Renal cortex interstitium (tissue), 11 donors: Measurements from ENCODE around the gene HS6ST2. TPM values are rescaled to one million over a fixed set of nuclear protein-coding genes. Genes with fewer than 3 reads are reported as not detected.

Experiments used
- DNase-seq, 11 donors: peaks; one replicate each; pipeline ENCODE4 v3.0.0-alpha.2; 2013; ENCODE audit warnings: low read depth in 9 of 11, low spot score in 4 of 11; ENCODE audit errors: extremely low read depth in 1 of 11
- polyA plus RNA-seq, 3 donors: library from polyadenylated mRNA; unstranded; fragments of 120-200 nt; gene quantifications; one replicate each; pipeline ENCODE4 v1.2.1, GENCODE V29; 2013; ENCODE audit not compliant: insufficient read length in 3 of 3

The HS6ST2 gene
- polyA plus RNA-seq, 3 donors = 21.4 to 25.1 (median 24.0) TPM

GRCh38 chrX:132818638-132819037, 139.8 kb downstream of the HS6ST2 start:
- DNase-seq = no peak

DNA sequence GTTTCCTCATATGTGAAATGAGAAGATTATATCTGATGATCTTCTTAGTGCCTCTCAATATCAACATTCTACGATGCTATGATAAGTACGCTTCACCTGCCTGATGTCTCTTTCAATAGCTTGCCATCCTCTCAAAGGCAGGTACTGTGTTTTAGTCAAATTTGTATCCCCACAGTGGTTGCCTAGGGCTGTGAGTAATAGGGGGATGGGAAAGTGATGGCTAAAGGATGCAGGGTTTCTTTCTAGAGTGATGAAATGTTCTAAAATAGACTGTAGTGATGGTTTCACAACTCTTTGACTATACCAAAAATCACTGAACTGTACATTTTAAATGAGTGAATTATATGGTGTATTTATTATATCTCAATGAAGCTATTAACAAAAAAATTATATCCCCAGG, 142.8 kb downstream of the HS6ST2 start:
- DNase-seq = no peak

DNA sequence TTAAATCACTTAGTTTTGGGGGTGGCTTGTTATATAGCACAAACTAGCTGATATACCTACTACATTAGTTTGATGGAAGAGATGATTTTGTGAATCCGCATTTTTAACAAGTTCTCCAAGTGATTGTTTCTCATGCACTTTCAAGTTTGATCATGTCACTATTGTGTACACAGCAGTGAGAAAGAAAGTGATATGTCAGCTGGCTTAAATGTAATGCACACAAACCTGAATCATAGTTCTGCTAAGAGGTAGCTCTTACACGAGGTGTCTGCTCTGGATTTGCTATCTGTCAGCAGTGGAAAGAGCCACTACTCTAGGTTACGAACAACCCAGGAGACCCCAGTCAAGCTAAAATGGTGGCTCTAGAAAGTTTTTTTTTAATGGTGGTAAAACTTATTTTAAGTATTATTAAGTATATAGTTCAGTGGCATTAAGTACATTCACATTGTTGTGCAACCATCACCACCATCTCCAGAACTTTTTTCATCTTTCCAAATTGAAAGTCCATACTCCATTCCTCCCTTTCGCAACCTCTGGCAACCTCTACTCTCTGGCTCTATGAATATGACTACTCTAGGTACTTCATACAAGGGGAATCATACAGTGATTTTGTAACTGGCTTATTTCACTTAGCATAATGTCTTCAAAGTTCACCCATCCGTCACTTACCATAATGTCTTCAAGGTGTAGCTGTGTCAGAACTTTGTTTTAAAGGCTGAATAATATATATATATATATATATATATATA, 147.3 kb downstream of the HS6ST2 start:
- no peak for DNase-seq

GRCh38 chrX:132810488-132810887, 147.9 kb downstream of the HS6ST2 start:
- DNase-seq = no peak

GRCh38 chrX:132809581-132809980, 148.8 kb downstream of the HS6ST2 start:
- no peak for DNase-seq

DNA sequence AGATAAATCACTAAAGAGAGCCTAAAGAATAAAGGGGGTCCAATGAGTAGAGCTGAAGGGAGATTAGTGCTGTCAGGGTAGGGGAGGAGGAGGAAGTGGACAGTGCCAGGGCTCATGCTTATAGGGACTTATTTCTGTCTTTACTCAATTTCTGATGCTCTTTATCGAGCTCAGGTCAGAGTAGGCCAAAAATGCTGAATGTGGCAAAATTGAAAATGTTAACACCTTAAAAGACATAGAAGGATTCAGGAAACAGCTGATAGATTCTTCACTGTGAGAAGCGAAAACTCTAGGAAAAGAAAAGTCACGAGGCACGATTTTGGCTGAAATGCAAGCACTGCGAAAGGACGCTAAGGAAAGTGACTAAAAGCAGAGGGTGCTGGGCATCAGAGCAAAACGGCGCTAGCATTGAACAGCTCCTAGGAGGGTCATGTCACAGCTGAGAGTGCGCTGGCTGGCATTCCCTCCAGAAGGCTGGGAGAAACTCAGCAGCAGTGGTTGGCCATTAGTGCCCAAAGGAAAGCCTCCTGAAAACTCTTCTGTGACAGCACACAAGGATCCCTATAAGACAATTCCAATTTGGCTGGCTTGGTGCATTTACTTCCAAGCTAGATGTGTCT, 150.9 kb downstream of the HS6ST2 start:
- no peak for DNase-seq

GRCh38 chrX:132802033-132802432, 156.4 kb downstream of the HS6ST2 start:
- no peak for DNase-seq

- no peak for DNase-seq
These were observed 163.2 kb downstream of the HS6ST2 start for GRCh38 chrX:132795181-132795580.

GRCh38 chrX:132791714-132792113, 166.7 kb downstream of the HS6ST2 start:
- no peak for DNase-seq

GRCh38 chrX:132790329-132790728, 168.1 kb downstream of the HS6ST2 start:
- no peak for DNase-seq

DNA sequence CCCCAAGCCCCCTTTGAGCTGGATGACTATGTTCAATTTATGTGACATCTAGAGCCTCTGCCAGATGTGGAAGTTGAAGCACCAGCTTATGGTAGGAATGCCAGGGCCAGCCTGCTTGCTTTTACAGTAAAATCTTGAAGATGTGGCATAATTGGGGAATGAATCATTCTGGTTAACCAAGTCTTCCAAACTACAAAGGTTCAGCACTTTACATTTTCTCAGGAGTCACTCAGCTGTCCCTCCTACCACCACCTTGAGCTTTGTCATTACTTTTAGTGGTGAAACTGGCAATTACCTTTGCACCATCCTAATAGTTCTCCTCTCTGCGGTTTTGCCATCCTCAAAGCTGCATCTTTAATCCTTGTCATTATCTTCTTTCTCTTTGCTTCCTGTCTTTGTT, 172.2 kb downstream of the HS6ST2 start:
- no peak for DNase-seq

DNA sequence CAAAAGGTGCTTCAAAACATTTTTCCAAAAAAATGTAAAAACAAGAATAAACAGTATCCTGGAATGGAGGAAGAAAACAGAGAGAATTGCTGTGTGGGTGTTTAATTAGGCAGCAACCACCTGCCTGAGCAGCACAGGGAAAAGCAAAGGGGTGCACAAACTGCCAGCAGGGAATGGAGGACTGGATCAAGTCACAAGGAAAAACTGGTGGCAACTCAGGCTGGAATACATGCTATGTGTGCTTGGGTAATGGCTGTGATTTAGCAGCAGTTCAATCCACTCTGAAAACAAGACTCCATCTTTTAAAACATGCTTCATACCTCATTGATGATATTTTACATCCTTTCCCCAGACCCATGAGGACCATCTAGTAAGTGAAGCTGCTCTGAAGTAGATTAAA, 179.5 kb downstream of the HS6ST2 start:
- no peak for DNase-seq

DNA sequence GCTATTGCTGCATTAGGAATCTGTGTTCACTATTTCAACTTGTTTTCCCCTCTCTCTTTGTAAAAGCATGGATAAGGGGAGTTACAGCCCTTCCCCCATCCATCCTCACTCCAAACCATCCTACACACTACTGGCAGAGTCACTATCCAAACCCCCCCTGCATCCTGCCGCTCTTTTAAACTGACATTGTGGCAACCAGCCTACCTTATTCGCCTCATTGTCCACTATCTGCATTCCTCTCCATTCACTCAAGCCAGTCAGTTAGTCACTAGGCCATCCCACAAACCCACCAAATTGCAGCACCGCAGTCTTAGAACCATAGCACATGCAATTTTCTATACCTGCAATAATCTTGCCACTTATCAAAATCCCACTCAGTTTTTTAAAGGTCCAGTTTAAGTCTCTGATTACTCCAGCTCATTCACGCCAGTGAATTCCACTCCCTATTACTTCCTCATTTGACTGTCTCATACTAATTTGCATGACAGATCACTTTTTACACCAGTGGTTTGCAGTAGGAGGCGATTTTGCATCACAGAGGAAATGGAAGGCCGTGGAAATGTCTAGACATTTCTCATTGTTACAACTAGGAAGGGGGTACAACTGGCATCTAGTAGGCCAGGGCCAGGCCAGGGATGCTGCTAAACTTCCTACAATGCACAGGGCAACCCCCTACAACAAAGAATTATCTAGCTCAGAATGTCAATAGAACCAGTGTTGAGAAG, 181.8 kb downstream of the HS6ST2 start:
- no peak for DNase-seq

GRCh38 chrX:132775263-132775823, 183.1 kb downstream of the HS6ST2 start:
- DNase-seq = no peak

GRCh38 chrX:132774010-132774714, 184.3 kb downstream of the HS6ST2 start:
- DNase-seq = no peak

GRCh38 chrX:132769609-132770008, 188.8 kb downstream of the HS6ST2 start:
- DNase-seq = no peak

- DNase-seq = no peak
These were observed 192.0 kb downstream of the HS6ST2 start for GRCh38 chrX:132766452-132766851.

DNA sequence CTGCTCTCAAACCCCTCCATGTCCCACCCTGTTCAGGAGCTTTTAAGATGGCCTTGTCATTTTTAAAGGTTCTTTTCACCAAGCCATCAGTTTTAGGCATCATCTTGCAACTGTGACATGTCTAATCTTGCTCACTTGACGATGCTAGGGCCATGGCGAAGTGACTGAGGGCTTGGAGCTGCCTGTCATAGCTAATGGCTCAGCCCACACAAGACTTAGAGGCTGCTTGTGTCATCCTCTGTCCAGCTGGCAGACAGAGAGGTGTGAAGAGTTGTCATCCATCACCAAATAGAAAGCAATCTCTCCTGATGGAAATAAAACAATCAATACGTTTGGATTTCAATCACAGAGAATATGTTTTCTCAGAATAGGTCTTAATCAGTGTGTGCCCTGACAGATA, 194.9 kb downstream of the HS6ST2 start:
- no peak for DNase-seq

DNA sequence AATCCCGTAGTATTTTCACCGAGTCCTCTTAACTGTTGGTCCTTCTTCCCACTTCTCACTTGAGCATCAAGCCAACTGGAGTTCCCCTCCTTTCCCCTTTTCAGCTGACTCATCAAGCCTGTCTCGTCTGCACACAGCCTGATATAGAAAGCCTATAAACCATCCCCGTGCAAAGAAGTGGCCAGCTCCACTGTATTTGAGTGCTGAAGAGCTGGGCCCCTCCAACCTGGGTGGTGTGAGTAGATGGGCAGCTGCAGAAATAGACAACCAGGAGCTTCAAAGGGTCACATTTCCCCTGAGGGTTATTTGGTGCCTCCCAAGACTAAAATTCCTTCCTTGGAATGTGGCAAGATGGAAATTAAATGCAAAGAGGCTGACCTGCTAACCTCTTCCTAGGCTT, 199.7 kb downstream of the HS6ST2 start:
- DNase-seq = no peak
